IPS-18c (cell line): ENCODE results near the gene HTRA3.

Source experiments
- H3K4me3 ChIP-seq: 2 replicates; pipeline ENCODE4 v1.7.0; 2013; ENCODE audit warnings: low read depth, mild to moderate bottlenecking, low read length, moderate library complexity; ENCODE audit not compliant: insufficient read depth
- H3K9me3 ChIP-seq: one replicate; pipeline ENCODE4 v1.6.1; 2013; ENCODE audit warnings: mild to moderate bottlenecking, low read length, moderate library complexity; ENCODE audit not compliant: control insufficient read depth, insufficient read depth

Gene HTRA3

DNA sequence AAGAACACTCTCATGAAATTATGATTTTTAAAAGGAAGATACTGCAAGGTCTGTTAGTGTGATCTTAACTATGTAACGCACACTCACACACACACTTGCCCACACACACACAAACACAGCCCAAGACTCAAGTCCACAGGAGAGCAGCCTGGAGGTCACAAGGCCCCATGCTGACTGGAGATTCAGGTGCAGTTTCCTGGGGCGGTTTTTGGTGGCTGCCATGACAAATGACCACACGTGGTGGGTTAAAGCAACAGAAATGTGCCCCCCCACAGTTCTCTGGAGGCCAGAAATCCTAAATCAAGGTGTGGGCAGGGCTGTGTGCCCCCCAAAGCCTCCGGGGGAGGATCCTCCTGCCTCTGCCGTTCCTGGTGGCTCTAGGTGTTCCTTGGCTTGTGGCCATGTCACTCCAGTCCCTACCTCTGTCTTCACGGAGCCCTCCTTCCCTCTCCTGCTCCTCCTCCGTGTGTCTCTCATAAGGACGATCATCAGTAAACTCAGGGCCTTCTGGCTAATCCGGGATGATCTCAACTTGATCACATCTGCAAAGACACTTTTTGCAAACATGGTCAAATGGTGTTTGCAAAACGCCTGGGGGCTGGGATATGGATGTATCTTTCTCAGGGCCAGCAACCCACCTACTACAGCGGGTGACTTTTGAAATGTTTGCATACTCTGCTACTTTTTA, 9.7 kb upstream of the HTRA3 start:
- peaks cover 2% of the 10 kb centered on the region for H3K9me3 ChIP-seq
- H3K4me3 ChIP-seq = no peak overlapping the region

DNA sequence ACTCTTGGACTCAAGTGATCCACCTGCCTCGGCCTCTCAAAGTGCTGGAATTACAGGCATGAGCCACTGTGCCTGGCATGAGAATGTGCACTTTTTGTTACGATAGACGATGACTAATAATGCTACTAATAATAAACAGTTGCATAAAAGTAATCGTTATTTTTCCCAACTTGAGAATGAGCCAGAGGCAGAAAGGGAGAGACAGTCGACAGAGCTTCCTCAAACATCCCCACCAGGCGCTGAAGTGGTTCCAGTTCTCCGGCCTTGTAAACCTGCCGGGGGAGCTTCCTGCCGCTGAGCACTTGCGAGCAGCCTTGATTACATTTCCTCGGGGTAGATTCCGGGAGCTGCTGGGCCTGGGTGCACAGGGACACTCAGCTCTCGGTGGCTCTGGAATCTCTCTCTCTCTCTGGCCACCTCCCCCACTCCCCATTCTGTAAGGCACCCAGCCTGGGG, 8.9 kb upstream of the HTRA3 start:
- H3K9me3 ChIP-seq = peaks cover 2% of the 10 kb centered on the region
- no peak overlapping the region for H3K4me3 ChIP-seq

DNA sequence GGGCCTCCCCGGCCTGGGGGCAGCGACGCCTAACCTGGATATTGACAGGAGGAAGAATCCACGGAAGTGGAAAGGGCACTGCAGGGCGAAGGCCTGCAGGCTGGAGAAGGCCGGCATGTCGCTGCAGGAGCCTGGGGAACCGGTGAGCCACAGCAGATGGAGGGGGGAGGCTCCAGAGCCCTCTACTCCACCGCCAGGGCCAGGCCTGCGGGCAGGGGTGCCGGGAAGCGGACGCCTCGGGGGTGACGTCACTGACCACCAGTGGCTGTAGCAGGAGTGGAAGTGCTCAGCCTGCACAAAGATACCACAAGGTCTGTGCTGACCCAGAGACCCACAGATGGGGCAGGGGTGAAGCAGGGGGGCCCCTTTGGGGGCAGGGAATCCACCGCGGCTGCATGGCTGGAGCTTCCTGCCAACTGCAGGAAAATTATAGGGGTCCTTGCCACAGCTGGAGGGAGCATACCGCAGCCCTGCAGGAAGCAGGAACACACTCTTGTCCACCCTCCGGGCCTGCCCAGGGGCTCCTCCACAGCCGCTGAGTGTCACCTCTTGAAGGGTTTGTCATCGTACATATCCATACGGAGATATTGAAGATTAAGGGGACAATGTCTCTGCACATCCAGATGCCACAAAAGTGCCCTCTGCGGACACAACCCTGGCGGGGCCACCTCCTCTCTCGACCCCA, 7.6 kb upstream of the HTRA3 start:
- Histone ChIP-seq H3K4me3 (no peak overlapping the region), H3K9me3 (peaks cover 2% of the 10 kb centered on the region)

DNA sequence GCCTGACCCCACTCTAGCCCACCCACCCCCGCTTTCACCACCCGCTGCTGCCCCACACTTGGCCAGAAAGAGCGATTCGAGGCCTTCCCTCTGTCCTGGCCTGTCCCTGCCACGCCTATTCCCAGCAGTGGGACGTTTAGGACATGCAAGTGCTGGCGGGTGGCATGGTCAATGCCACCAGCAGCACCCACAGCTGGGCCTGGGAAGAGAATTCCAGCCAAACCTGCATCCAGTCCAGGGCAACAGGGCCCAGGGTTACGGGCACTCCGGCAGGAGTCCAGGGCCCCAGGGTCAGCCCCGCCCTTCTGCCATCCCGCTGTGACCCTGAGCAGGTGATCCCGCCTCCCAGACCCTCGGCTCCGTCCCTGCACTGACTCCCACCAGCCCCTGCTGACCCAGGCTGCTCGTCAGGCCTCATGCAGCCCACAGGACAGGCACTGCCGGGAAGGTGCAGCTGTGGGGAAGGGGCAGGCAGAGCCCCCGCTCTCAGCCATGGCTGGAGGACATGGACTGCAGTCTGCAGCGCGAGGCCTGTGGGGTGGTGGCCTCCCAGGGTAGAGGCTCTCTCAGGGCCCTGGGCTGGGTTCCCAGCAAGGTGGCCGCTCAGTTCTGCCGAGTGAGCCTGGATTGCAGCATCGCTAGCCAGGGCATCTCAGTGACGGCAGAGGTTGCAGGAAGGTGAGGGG, 6.8 kb upstream of the HTRA3 start:
- no peak overlapping the region for H3K4me3 ChIP-seq
- no peaks in the 10 kb centered on the region for H3K9me3 ChIP-seq

DNA sequence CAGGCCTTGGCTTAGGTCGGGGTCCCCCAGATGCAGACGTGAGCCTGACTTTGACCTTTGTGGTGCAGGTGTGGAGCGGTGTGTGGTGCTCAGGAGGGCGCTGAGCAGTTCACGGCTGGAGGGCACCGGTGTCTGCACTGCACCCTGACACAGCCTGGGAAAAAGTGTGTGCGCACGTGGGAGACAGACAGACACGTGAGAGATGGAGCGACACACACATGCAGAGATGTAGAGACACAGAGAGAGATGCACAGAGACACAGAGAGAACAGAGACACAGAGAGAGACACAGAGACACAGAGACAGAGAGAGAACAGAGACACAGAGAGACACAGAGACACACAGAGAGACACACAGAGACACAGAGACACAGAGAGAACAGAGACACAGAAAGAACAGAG, 6.2 kb upstream of the HTRA3 start:
- no peak overlapping the region for H3K4me3 ChIP-seq

DNA sequence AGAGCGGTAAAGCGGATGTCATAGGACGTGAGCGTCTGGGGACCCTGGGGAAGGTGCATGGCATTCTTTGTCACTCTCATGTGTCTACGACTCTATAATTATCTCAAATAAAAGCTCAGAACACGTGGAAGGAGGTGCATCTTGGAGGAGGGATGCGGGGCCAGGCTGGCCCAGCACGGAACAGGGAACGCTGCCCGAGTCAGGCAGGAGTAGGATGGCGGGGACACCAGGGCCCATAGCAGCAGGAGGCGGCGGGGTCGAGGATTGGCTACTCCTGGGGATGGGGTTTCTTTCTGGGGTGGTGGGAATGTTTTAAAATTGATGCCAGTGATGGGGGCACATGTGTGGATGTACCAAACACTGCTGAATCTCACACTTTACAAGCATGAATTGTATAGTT, 5.4 kb upstream of the HTRA3 start:
- H3K9me3 ChIP-seq = no peaks in the 10 kb centered on the region
- no peak overlapping the region for H3K4me3 ChIP-seq

More for the DNA sequence above, 6.2 kb upstream of the HTRA3 start:
- no peaks in the 10 kb centered on the region for H3K9me3 ChIP-seq

DNA sequence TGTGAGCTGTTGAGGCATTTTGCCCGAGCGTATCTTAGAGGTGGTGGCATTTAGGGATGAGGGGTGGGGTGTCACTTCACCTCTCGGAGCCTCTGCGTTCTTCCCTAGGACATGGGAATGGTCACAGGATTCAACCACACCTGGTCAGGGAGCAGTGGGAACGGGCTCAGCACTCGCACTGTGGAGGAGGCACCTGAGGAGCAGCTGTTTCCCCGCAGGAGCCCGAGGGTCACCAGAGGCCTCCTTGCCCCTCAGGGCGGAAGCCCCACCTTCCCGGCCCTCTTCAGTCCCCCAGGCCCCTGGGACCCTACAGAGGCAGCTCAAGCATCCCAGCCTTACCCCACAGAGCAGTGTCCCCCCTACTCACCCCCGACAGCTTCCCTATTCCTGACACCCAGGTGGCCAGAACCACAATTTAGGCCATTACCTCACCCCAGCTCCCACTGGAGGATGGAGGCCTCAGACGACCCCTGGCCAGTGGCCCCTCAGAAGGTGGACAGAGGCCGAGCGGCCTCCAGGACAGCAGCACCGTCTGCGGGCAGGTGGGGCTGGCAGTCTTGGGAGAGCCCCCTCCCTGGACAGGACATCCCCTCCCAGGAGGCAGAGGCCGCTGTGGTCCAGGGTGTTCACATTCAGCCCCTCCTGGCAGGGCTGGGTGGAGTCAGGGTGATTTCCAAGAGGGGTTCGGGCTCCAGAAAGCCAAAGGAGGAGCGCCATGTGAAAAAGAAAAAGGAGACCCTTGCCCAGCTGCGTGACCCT, 4.2 kb upstream of the HTRA3 start:
- H3K4me3 ChIP-seq = no peak overlapping the region
- no peaks in the 10 kb centered on the region for H3K9me3 ChIP-seq

DNA sequence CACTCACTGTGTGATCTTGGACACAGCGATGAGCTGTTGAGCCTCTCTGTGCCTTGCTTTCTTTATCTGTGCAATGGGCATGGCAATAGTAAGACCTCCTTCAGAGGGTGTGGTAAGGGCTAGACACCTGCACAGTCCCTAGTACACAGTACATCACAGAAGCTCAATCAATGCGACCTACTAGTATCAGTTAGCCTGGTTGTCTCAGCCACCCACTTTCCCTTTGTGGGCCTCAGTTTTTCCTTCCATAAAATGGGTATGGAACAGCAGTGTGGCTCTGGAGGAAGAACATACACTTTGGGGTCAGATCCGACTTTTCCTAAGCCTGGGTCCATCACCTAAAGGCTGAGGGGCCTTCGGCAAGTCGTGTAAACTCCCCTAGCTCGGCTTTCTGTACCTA, 3.5 kb upstream of the HTRA3 start:
- Histone ChIP-seq H3K9me3 (no peaks in the 10 kb centered on the region), H3K4me3 (no peak overlapping the region)

DNA sequence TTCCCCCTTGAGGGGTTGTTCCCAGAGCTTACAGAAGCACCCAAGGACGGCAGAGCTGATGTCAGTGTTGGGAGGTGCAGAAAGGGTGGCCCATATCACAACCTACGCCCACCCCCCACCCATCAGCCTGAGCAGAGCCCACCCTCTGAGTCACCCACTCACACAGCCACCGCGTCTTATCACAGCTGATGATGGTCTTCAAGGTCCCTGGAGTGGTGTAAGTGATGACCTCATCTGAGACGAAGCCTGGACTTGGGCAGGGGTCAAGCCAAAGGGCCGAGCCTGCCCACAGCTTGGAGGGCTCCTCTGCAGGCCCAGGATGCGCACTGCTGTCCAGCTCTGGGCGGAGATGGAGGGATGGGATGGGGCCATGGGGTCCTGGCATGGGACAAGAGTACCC, 3.0 kb upstream of the HTRA3 start:
- no peaks in the 10 kb centered on the region for H3K9me3 ChIP-seq
- H3K4me3 ChIP-seq = no peak overlapping the region

DNA sequence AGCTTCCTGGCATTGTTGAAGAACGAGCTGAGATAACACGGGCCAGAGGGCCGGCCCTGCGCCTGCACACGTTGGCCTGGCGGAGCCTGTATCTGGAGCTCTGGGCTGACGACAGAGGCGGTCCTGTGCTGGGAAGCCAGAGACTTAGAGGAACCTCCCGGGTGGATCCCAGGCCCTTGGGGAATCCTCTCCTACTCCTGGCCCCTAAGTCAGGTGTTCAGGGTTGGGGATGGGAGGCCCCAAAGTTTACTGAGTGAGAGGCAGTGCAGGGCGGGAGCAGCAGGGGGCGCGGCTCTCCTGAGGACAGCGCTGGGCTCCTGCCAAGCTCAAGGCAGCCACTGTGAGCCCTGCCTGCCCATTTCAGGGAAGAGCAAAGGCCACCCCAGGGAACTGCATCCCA, 2.5 kb upstream of the HTRA3 start:
- no peak overlapping the region for H3K4me3 ChIP-seq
- H3K9me3 ChIP-seq = no peaks in the 10 kb centered on the region

DNA sequence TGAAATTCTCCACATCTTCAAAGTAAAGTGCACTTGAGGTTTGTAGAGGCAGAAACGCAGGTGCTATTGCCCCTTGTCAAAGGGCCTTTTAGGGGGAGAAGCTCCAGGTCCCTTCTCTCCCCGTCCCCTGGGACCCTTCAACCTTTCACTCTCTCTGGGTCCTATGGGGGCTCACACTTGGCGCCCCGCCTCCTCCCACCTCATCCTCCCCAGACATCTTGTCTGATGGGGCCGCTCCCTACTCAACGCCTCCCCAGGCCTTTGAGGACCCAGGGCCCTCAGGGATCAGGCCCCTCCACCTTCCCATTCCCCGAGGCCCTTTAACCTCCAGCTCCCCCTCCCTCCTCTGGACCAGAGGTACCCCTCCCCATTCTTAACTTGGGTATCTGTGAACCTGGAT, 1.3 kb upstream of the HTRA3 start:
- Histone ChIP-seq H3K9me3 (no peaks in the 10 kb centered on the region), H3K4me3 (no peak overlapping the region)

DNA sequence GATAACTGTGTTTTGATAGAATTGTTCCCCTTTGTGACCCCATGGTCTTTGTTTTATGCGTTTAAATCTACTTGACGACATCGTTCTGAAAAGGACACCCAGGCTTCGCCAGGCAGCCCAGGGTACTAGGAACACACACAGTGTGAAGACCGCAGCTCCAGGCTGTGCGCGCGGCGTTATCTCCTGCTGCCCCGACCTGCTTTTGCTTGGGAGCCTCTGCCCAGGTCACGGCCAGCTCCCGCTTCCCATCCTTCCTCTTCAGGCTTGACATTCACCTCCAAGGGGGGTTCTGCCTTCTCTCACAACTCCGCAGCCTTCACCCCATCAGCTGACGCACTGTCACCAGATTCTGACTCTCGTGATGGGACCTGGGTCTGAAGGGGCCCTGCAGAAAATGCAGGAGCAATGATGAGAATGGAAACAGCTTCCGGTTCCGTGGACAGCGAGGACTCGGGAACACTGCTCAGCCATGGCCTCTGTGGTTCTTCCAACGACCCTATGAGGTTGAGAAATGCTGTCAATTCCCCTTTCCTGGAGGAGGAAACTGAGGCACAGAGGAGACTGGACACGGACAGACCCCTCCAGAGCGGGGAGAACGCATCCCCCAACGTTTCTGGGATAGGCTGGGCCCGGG, 536 bp upstream of the HTRA3 start:
- no peak overlapping the region; the same call in 1 of the 2 replicates for H3K4me3 ChIP-seq
- H3K9me3 ChIP-seq = no peaks in the 10 kb centered on the region

DNA sequence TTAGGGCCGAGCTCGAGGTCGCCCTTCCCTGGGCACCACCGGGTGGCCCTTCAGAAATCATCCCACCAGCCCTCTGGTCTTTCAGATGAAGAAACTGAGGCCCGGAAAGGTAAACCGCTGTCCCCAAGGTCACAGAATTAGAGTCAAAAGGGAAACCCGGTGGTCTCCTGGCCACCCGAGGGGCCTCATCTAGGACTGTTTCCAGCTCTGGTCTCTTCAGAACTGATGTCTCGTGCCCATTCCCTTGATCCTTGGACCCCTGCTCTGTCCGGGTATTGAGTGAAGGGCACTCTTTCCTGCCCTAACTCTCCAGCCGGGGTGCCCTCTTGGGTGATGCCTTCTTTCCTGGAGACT, 841 bp downstream of the HTRA3 start:
- peaks cover 2% of the 10 kb centered on the region for H3K9me3 ChIP-seq
- peak overlapping the region; percentile 40; the same call in 1 of the 2 replicates for H3K4me3 ChIP-seq

DNA sequence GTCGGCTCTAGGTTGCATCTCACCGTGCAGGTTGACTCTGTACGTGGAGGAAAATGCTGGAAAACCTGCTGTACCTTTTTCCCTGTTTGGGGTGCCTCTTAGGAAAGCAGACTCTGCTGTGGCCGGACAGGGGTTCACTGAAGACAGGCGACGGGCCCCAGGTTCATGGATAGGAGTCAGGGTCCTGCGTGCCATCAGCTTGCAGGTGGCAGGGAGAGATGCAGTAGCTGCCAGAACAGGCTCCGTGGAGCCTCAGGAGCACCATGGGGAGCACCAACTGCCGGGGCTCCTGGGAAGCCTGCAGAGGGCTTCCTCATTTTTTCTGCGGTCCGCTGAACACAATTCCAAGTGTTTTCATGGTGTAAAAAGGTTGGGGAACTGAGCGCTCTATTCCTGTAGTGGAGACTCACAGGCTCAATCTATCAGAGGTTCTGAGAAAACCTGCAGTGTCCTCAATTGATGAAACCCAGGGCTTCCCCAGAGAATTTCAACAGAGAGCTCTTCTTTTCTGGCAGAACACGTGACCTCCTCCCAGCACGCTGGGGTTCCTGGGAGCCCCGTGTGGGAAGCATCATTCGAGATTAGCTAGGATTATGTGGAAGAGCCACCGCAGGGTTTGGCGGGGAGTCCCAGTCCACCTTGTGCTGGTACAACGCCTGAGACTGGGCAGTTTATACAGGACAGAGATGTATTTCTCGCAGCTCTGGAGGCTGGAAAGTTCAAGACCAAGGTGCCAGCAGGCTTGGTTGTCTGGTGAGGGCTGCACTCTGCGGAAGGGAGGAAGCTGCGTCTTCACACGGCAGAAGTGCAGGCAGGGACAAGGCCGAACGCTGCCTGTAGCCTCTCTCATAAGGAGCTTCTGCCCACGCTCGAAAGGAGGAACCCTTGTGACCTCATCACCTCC, 1.6 kb downstream of the HTRA3 start:
- H3K9me3 ChIP-seq = peaks cover 2% of the 10 kb centered on the region
- H3K4me3 ChIP-seq = no peak overlapping the region

DNA sequence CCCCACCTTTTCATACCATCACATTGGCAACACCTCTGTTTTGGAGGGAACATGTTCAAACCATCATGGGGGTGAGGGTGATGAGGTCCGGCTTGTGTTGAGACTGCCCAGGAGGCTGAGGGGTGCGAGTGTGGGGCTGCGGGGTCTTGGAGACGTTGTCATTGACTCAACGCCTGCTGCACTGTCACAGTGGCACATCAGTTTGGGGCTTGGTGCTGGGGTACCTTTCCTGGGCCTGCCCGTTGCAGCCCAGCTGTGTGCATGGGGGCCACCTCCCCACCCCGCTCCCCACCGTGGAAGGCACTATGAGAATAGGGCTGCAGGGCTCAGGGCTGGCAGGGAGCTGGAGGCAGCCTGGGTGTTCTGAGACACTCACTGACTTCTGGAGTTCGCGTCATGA, 2.3 kb downstream of the HTRA3 start:
- Histone ChIP-seq H3K9me3 (peaks cover 2% of the 10 kb centered on the region), H3K4me3 (no peak overlapping the region)
